SK-MEL-5 (cell line): ENCODE data around the gene JTB. TPM values are rescaled to one million over a fixed set of nuclear protein-coding genes. Genes with fewer than 3 reads are reported as not detected.

ENCODE experiments used
- DNase-seq: peaks from one replicate; pipeline ENCODE4 v3.0.0-alpha.2; 2016; ENCODE audit warnings: low read depth, low spot score
- in situ Hi-C: cut with HindIII; loops from 2 replicates; pipeline ENCODE4 v1.10.0; 2016; ENCODE audit warnings: low sequenced_read_pairs, high pct_unique_total_duplicates, low pct_unique_long_range_greater_than_20kb
- total RNA-seq: library from RNA; depleted of rRNA; stranded (reverse); fragments of >200 nt; shearing (Covaris generic); gene quantifications from 2 replicates; pipeline ENCODE4 v1.2.3, GENCODE V29; 2014

Gene JTB
- total RNA-seq, 1 experiment from 2014 or later = 362 TPM

DNA sequence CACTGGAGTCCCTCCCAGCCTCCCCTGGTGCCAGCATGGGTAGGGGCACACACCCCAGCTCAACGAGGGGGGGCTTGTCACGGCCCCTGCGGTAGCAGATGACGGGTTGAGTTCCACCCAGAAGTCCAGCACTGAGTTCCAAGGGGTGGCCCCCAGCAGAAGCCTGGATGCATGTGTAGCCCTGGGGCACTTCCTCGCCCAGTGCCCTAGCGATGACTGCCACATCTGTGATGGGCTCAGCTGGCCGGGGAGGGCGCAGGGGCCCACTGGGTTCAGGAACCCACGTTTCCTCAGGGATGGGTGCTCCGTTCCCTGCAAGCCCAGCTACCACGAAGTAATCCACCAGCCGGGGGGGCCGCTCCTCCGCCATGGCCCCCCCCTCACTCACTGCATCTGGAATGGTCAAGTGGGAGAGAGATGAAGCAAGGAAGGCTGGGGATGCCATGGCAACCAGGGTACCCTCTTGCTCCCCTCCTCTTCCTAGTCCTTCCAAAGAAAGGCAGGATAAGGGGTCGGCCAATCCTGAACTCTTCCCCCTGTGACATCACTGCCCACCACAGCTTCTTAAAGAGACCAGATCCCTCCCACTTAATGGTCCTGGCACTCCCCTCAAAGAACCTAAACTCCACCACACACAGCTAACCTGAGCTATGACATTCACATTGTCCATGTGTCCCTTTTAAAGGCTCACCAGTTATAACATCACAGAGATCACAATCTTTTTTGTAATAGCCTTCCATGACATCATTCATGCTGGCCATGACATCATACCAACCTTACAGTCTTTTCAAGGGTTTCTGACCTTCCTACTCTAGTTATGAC is 33.3 kb downstream of the JTB start:
- DNase-seq = no peak
- in situ Hi-C loops = no loop called here

DNA sequence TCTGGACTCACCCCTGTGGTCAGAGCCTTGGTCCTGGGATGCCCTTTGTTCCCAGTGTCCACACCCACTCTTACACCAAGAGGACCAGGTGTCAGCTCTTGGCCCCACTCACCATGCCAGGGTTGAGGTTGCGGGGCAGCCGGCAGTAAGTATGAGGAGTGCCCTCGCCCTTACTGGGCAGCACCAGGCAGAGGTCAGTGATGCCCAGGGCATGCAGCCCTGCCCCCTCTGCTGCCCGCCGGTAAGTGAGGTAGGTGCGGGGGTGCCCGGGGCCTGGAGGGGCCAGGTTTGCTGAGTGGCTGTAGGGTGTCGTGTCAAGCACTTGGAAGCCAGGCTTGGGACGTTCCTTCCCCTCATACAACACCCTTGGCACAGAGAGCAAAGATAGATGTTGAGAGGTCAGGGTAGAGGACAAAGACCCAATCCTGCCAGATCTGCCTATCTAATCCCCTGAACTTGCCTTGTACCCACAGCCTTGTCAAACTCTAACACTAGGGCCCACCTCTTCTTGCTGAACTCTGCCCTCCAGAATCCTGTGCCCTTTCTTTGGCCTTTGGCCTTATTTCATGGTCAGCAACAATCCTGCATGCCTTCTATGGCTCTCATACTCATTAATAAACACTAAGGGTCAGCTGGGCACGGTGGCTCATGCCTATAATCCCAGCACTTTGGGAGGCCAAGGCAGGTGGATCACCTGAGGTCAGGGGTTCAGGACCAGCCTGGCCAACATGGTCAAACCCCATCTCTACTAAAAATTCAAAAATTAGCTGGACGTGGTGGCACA is 34.5 kb downstream of the JTB start:
- in situ Hi-C loops = no loop called here
- no peak for DNase-seq

DNA sequence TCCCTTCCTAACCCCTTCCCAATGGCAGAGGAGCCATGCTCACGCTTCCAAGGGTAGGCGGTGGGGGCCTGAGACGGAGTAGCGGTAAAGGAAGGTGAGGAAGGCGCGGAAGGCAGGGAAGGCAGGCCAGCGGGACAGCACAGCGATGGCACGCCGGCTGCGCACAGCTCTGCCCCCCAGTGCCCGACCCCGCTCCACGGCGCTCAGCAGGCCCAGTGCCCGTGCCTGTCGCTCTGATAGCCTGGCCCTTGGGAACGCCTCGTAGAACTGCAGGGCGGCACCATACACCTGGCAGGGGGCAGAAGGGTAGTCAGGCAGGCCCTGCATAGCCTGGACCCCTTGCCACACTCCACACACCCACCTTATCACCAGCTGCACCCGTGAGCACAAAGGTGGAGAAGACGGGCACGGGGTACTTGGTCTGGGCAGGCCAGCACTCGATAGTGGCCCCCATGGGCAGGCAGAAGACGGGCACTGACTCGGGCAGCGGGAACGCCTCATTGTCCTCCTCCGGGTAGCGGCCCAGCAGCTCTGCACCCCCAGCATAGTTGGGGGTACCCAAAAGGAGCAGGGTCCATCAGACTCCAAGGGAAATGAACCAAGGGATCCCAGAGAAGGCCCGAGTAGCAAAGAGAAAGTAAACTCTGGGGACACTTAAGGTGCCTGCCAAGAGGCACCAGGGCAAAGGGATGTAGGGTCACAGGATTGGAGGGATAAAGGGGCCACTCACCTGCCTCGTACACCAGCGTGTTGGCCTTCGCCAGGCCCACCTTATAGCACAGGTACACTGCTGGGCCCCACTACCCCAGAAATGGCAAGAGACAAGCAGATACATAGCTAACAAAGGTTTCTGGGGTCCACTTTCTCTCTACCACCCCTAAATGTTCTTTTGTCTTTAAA is 35.4 kb downstream of the JTB start:
- DNase-seq = no peak
- in situ Hi-C loops = no loop called here

DNA sequence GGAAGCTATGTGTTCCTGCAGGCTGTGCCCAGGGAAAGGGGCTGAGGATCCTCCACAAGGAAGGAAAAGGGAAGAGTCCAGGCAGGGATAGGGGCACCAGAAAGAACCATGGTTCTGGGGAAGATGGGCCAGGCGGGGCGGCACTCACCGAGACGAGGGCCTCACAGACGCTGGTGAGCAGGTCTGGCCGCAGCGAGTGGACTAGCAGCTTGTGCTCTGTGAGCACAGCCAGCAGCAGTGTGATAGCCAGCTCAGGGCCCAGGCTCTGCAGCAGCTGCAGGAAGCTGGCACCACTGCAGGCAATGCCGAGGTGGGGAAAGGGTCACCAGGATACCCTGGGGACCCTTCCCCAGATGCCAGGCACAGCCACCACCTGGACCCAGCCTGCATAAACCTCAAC is 36.7 kb downstream of the JTB start:
- in situ Hi-C loops = no loop called here
- DNase-seq = no peak

DNA sequence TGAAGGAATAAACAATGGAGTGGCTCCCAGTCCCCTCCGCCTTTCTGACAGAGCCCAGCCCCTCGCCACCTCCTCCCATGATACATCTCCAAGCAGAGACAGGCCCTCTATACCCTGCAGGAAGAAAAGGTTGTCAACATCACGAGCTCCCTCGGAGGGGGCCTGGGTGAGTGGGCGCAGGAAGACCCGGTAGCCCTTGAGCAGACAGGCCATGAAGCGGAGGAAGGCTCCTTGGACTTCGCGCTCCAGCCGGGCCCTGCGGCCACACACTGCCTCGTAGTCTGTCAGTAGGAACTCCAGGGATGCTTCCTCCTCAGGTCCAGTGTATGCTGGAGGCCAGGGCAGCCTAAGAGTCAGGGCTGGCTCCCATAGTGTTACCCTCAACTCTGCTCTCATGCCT is 38.0 kb downstream of the JTB start:
- in situ Hi-C loops = no loop called here
- DNase-seq = no peak

DNA sequence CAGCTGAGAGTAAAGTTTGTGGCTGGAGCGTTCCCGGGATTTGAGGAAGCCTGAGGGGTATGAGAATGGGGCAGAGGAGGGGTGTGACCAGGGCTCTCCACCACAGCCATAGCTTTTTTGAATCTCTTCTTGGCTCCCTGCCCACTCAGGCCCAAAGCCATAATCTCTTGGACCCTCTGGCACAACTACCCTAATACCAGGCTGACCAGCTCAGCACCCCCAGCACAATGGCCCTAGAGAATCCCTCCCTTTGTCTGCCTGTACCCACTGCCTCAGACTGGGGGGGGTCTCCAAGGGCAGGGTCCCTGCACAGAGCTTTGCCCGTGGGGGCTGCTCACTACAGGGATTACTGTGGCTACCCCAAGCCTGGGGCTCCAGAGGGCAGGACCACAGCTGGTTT is 38.5 kb downstream of the JTB start:
- in situ Hi-C loops = no loop called here
- DNase-seq = no peak

DNA sequence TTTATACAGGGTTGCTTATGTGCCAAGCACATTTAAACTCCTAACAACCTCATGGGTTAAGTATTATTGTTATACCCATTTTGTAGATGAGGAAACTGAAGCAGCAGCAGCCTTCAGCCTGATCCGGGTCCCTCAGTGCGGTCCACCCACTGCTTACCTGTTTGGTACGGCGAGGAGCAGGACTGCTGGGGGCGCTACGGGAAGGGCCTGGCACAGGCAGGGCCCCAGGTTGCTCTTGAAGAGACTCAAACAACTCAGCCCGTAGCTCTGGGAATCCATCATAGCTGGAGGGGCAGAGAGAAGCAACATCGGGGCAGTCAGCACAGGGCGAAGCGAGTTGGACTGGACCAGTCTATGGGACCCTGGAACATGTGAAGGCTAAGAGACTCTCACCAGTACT is 40.1 kb downstream of the JTB start:
- DNase-seq = no peak
- in situ Hi-C loops = no loop called here

DNA sequence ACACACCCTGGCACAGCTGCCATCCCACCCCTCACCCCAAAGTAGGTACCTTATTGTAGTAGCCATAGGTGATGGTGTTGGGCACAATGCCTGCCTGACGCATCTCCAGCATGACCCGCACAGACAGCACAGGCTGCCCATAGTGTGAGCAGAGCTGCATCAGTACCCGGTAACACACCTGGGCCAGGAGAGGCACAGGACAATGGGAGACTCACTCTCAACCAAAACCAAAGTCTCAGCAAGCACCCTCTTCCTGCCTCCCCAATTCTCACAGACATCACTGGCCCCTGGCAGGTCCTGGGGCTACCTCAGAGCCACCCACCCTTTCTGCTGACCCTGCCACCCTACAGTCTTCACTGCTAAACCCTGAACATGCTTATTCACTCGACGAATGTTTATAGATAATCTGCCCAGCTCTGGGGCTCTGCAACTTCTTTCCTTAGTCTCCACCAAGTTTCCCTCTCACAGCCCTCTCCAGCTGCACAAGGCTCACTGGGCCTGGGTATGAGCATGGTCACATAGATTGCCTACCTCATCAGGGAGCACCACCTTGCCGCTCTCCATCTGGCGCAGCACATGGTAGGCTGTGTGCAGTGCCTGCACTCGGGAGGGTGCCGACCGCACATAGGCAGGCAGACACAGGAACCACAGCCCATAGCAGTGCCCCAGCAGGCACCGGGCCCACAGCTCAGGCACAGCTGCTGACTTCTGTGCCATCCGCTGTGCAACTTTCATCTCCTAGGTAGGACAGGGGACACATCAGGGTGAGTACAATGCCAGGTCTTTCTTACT is 41.3 kb downstream of the JTB start:
- DNase-seq = no peak
- in situ Hi-C loops = no loop called here

DNA sequence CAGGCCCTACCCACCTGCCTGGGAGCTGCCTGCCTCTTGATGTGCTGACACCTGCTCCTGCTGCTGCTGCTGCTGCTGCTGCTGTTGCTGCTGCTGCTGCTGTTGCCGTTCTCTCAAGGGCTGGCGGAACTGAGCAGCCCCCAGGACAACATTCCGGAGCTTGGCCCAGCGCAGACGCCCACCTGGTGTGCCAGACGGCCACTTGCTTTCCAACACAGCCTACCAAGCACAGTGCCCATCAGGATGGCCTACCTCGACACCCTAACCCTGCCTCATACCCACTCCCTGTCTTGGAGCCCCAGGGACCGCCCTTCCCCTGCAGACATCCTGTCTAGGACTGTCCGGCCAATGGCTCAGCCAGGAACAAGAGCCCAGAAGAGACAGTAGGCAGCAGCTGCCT is 42.7 kb downstream of the JTB start:
- in situ Hi-C loops = no loop called here
- DNase-seq = no peak

DNA sequence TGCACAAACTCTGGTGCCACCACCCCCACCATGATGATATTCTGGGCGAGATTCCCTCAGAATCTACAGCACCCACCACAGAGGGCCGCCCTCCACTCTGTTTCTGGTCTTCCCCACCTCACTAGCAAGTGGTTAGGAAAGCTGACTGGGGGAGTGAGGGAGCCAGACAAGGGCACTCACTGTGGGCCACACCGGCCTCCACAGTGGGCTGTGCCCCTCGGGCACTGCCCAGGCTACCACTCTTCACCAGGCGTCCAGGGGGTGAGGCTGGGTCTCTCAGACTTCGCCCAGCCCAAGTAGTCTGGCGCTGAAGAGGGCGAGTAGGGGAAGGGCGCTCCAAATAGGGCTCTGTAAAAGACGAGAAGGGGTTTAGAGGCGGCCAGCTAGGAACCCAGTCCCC is 43.5 kb downstream of the JTB start:
- no peak for DNase-seq
- in situ Hi-C loops = no loop called here

DNA sequence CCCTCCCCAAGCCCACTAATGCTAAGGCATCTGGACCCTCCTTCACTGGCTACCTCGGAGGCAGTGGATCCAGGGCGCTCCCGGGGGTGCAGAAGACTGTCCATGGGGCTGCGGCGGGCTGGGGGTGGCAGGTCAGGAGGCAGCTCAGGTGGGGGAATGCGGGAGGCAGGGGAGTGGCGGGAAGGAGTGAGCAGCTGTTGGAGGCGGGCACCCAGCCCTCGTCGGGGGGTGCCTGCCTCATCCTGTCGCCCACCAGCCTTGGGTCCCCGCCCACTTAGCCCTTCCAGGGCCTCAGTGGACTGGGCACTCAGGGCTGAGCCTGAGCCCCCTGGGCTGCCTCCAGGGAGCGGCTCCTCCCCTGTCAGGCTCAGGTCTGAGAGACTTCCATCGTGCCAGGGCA is 44.0 kb downstream of the JTB start:
- no peak for DNase-seq
- in situ Hi-C loops = no loop called here

DNA sequence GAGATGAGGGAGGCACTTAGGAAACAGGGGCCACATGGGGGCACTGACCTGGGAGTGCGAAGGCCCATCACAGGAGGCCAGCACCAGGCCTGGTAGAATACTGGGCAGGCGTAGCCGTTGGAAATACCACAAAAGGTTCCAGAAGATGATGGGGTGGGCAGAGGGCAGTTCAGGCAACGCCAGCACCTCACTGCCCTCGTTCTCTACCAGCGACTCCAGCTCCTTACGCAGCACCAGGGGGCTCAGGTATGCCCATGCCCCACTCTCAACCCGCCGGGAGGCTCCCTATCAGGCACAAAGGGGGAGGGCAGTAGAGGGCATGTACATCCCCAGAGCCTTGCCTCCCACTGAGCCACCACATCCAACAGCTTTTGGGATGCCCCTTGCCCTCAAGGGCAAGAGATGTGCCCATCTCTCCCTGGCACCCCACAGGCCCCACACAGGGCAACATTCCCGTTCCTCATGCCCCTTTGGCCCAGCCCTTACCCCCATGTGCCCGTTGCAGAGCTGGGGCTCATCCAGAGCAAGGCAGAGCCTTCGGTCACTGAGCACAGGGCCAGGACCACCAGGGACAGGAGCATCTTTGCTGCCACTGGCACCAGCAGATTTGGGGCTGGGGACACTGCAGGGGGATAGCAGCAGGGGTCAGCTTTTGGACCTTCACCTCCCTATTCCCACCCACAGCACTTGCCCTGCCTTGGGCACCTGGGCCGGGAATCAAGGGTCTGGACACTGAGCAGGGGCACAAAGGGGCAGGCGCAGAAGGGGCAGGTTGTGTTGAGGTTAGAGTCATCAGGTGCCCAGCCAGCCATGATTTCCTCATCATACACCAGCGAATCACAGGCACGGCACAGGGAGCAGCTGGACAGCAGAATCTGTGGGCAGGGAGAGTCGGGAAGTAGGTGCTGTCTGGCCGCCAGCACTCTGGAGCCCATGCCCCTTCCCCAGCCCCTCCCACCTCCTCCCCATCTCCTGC is 45.0 kb downstream of the JTB start:
- DNase-seq = no peak
- in situ Hi-C loops = no loop called here

DNA sequence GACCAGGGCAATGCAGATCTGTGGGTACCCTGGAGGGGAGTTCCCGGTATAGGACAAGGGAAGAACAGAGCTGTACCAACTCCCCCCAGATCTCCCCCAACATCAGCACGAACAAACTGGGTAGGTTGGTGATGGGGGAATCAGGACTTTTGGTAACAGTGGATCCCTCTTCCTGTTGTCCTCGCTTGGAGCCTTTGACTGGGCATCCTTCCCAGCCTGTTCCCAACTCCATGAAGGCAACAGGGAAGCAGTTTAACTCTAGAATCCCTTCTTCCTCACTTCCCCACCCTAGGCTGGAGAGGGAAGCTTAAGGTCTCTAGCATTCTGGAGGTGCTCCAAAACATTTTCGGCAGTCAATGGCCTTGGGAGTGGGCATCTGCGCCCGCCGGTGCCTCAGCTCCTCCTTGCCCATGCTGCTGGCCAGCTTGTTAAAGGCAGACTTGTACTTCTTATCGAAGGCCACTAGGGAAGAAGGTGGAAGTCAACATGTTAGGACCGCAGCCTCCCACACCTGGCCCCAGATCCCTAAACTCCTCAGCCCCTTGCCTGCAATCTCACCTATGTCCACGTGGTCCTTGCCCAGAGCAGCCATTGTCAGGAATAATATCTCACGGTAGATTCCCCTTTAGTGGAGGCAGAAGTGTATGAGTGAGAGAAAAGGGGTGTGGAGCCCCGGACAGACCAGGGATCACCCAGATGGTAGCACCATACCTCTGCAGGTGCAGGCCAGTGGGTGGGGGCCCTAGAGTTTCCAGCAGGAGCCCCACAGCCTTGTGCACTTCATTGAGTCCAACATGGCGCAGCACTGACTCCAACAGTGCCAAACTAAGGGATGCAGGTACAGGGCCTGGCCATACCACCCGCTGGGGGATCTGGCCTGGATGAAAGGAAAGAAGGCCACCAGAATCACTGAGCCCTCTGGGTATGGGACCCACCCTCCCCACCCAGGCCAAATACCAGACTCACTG is 47.2 kb downstream of the JTB start:
- DNase-seq = peak; percentile 42
- in situ Hi-C loops = no loop called here

DNA sequence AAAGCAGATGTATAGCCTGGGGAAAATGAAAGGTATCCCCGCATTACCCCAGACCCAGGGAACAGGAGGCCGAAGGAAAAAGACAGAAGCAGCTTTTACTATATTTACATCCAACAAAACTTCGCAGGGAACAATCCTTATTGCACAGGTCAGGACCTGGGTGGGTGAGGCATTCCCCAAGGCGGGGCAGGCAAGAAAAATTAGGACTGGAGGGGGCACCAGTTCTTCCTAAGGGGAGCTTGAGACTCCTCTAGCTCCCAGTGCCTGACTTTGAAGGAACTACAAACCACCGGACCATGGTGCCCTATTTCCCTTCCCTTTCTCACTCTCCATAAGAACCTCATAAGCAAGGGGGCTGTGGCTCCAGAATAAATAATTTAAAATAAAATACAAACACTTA is 48.0 kb downstream of the JTB start:
- DNase-seq = no peak
- in situ Hi-C loops = no loop called here

DNA sequence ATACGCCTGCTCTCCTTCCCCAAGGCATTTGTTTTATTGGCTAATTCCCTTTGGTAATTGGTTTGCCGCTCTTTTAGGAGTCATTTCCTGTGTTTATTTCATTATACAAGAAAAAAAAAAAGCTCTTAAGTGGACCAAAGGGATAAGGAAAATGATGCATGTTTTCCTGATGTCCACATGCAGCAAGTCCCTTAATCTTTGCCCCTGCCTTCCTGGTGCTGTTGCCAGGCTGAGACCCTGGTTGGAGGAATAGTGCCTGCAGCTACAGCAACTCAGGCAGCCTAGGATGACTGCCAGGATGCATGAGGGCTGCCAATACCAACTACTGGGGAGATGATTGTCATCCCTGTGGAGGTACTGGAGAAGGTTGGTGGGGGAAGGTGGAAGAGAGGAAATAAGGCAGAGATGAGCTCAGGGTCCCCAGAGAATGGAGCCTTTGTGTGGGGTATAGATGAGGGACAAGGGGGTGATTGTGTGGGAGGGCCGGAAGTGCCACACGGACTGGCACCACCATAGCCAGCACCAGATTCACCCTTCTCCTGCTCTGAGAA is 48.6 kb downstream of the JTB start:
- in situ Hi-C loops = no loop called here
- peak; percentile 92 for DNase-seq
